ENCODE measurements around the gene DUS2. TPM values are rescaled to one million over a fixed set of nuclear protein-coding genes. Genes with fewer than 3 reads are reported as not detected.

Gene DUS2
- total and polyA plus RNA-seq, 9 of the 15 experiments (the other 6 are each of a cell fraction or from before 2014, with no cell fraction given) = 5.8 to 22.5 (median 20.6) TPM

GRCh38 chr16:67993207-67994039, 29.7 kb upstream of the DUS2 start (continued):
- TF ChIP-seq FOXA1 (IDR thresholded peaks at IDR 0.05; ENCODE audit: borderline replicate concordance) (no peak), CBFA2T2 (conservative IDR thresholded peaks at IDR 0.05) (no peak), TCF15 (CRISPR knock-in tag; IDR thresholded peaks at IDR 0.05) (peak; percentile 69; the same call in 1 of the 2 replicates), HOMEZ (CRISPR knock-in tag; IDR thresholded peaks at IDR 0.05) (no peak), CAMTA2 (CRISPR knock-in tag; conservative IDR thresholded peaks at IDR 0.05) (no peak), BACH1 (tag; IDR thresholded peaks at IDR 0.05) (no peak), RBM34 (IDR thresholded peaks at IDR 0.05; ENCODE audit: borderline replicate concordance, insufficient read depth, low read length) (no peak), PTBP1 (IDR thresholded peaks at IDR 0.05; ENCODE audit: low read depth, low read length) (no peak), ARID4B (CRISPR knock-in tag; IDR thresholded peaks at IDR 0.05) (no peak), SMAD4 (CRISPR knock-in tag; conservative IDR thresholded peaks at IDR 0.05) (peak; percentile 93), ZNF197 (CRISPR knock-in tag; IDR thresholded peaks at IDR 0.05; ENCODE audit: low read depth) (no peak), ZBTB1 (CRISPR knock-in tag; IDR thresholded peaks at IDR 0.05; ENCODE audit: borderline replicate concordance, low read depth) (no peak), AFF1 (IDR thresholded peaks at IDR 0.05; ENCODE audit: low read depth in 1 of 2, partially characterized antibody in 2 of 2) (peak; percentile 20 to 57), MAFF (IDR thresholded peaks at IDR 0.05; ENCODE audit: low read length) (no peak), MYBL2 (IDR thresholded peaks at IDR 0.05; ENCODE audit: low read depth) (no peak), MYBL2 (CRISPR knock-in tag; IDR thresholded peaks at IDR 0.05; ENCODE audit: borderline replicate concordance) (0 out of 2 replicates have a peak, but pooled peaks have one; percentile 73), ELF2 (CRISPR knock-in tag; IDR thresholded peaks at IDR 0.05) (no peak)
